Upper lobe of left lung (tissue), 6 donors: ENCODE data around the gene ARRDC5. TPM values are rescaled to one million over a fixed set of nuclear protein-coding genes. Genes with fewer than 3 reads are reported as not detected.
"Not testable (repeated sequence)": the region's sequence is repeated elsewhere in the genome, so short reads cannot be mapped to it uniquely, and the experiment has no call there.

Experiments
- ATAC-seq, 2 donors: fragments of 200-7000 bp; cut with Tn5 transposase; one replicate each; pipeline ENCODE4 v1.9.1; 2022; ENCODE audit warnings: mild to moderate bottlenecking in 2 of 2, moderate library complexity in 2 of 2; ENCODE audit not compliant: low FRiP score in 2 of 2
- DNase-seq, 2 donors: peaks; one replicate each; pipeline ENCODE4 v3.0.0-alpha.2; 2019 to 2020
- H3K27ac ChIP-seq, 4 donors: fragments of 200-600 bp; sonication (generic); one replicate each; pipeline ENCODE4 v1.5.1; 2016 to 2019
- H3K27me3 ChIP-seq, 4 donors: fragments of 200-600 bp; sonication (generic); one replicate each; pipeline ENCODE4 v1.5.1; 2017 to 2019
- H3K36me3 ChIP-seq, 4 donors: fragments of 200-600 bp; sonication (generic); one replicate each; pipeline ENCODE4 v1.5.1; 2016 to 2019
- H3K4me1 ChIP-seq, 4 donors: fragments of 200-600 bp; sonication (generic); one replicate each; pipeline ENCODE4 v1.5.1; 2018 to 2019
- H3K4me3 ChIP-seq, 4 donors: fragments of 200-600 bp; sonication (generic); one replicate each; pipeline ENCODE4 v1.5.1; 2017 to 2019; ENCODE audit warnings: mild to moderate bottlenecking in 2 of 4, moderate library complexity in 1 of 4
- H3K9me3 ChIP-seq, 4 donors: fragments of 200-600 bp; sonication (generic); one replicate each; pipeline ENCODE4 v1.5.1; 2018 to 2019
- EP300 ChIP-seq, 4 donors: sonication (generic); formaldehyde crosslinking; IDR thresholded peaks; one replicate each; pipeline ENCODE4 v1.5.1; 2017; ENCODE audit warnings: antibody characterized with exemption in 4 of 4, control low read depth in 2 of 4
- POLR2A ChIP-seq, 4 donors: fragments of 450-650 bp; IDR thresholded peaks; one replicate each; pipeline ENCODE4 v1.5.1; 2016 to 2017; ENCODE audit warnings: antibody characterized with exemption in 4 of 4, mild to moderate bottlenecking in 2 of 4
- POLR2AphosphoS5 ChIP-seq, 2 donors: sonication (generic); formaldehyde crosslinking; IDR thresholded peaks; one replicate each; pipeline ENCODE4 v1.5.1; 2017; ENCODE audit warnings: antibody characterized with exemption in 2 of 2
- WGBS, 2 donors: methylation state at CpG; one replicate each; pipeline ENCODE4 v1.1.5; 2017 to 2018; 5-methylcytosine and 5-hydroxymethylcytosine counted together
- total RNA-seq, 6 donors: library from RNA; depleted of rRNA in 4 of 6; stranded (reverse); fragments of >200 nt in 4 of 6; gene quantifications; one replicate each; pipeline versions ENCODE4 v1.1.0 to v1.2.1, GENCODE V29; 2016 to 2021
- TF ChIP-seq, protein P1 (sequence below), 6 experiments: fragments of 450-650 bp in 4 of 6; fragments of 200-600 bp in 2 of 6; sonication (generic) in 2 of 6; IDR thresholded peaks; one replicate each; pipeline ENCODE4 v1.5.1; 2016 to 2019; ENCODE audit warnings: antibody characterized with exemption in 6 of 6
- donor health status: DM: no; HTN: no; CAD: no; lungs with moderate emphysema.
- donor health status: DM: no; HTN: yes; CAD: no; lungs with severe emphysema.

The ARRDC5 gene
- total RNA-seq, 6 donors from 2014 or later = 0.34 to 6.8 (median 0.83) TPM; not detected in 1

DNA sequence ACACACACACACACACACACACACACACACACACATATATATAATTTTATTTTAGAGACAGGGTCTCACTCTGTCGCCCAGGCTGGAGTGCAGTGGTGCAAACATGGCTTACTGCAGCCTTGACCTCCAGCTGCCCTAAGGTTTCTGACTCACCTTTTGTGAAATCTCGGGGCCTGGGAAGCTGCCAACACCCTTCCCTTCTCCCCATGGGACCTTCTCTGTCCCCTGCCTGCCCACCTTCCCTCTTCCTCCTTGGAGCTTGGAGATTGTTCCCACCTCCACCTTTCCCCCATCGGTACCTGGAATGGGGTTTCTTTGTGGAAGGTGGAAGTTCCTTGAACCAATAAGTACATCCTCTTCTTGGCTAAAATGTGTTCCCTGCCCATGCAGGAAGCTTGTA lies 6.3 kb downstream of the ARRDC5 start:
- TF ChIP-seq, protein P1, sequence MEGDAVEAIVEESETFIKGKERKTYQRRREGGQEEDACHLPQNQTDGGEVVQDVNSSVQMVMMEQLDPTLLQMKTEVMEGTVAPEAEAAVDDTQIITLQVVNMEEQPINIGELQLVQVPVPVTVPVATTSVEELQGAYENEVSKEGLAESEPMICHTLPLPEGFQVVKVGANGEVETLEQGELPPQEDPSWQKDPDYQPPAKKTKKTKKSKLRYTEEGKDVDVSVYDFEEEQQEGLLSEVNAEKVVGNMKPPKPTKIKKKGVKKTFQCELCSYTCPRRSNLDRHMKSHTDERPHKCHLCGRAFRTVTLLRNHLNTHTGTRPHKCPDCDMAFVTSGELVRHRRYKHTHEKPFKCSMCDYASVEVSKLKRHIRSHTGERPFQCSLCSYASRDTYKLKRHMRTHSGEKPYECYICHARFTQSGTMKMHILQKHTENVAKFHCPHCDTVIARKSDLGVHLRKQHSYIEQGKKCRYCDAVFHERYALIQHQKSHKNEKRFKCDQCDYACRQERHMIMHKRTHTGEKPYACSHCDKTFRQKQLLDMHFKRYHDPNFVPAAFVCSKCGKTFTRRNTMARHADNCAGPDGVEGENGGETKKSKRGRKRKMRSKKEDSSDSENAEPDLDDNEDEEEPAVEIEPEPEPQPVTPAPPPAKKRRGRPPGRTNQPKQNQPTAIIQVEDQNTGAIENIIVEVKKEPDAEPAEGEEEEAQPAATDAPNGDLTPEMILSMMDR (IDR thresholded peaks at IDR 0.05) = no peak
- TF ChIP-seq POLR2AphosphoS5 (IDR thresholded peaks at IDR 0.05) (no peak), EP300 (IDR thresholded peaks at IDR 0.05) (no peak), POLR2A (IDR thresholded peaks at IDR 0.05) (no peak)
- Histone ChIP-seq H3K27me3 (no peaks in the 10 kb centered on the region), H3K4me1 (no peaks in the 10 kb centered on the region), H3K4me3 (no peak overlapping the region), H3K27ac (no peak overlapping the region), H3K9me3 (no peaks in the 10 kb centered on the region), H3K36me3 (no peaks in the 10 kb centered on the region)
- 52 to 71% methylated on average over 3 of the region's 3 CpGs for WGBS, 2 donors
- ATAC-seq (no peak), DNase-seq (peak in 1 of 2 donors; percentile 34)

DNA sequence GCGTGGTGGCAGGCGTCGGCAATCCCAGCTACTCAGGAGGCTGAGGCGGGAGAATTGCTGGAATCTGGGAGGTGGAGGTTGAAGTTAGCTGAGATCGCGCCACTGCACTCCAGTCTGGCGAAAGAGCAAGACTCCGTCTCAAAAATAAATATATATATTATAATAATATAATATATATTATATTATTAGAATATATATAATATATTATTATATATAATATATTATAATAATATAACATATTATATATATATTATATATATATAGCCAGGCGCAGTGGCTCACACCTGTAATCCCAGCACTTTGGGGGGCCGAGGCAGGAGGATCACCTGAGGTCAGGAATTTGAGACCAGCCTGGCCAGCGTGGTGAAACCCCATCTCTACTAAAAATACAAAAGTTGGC lies 9.7 kb downstream of the ARRDC5 start:
- H3K27me3 ChIP-seq, ATAC-seq, H3K4me3 ChIP-seq, H3K4me1 ChIP-seq, H3K36me3 ChIP-seq, H3K27ac ChIP-seq, H3K9me3 ChIP-seq, DNase-seq: not testable (repeated sequence)
- 92% methylated on average over 11 of the region's 11 CpGs for WGBS, 2 donors

DNA sequence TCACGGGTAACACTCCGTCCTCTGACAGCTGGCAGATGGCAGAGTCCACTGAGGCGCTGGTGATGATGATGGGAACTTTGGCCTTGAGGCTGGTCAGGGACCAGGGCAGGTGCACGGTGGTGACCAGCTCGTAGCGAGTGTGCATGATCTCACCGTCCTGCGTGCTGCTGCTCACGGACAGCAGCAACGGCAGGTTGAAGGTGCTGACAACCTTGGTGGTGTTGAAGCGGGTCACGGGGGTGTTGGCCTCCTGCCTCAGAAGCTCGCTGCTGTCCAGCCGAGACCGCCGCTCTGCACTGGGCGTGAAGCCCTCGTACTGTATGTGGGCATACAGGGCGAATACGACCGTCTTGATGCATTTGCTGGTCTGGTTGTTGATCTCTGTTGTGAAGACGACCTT lies 11.6 kb downstream of the ARRDC5 start:
- no peaks in the 10 kb centered on the region for H3K27me3 ChIP-seq
- DNase-seq (no peak), ATAC-seq (no peak)
- H3K36me3 ChIP-seq = no peaks in the 10 kb centered on the region
- no peak overlapping the region for H3K4me3 ChIP-seq
- H3K4me1 ChIP-seq = no peaks in the 10 kb centered on the region
- no peak overlapping the region for H3K27ac ChIP-seq
- H3K9me3 ChIP-seq = no peaks in the 10 kb centered on the region
- 93 to 95% methylated on average over 12 to 22 of the region's 22 CpGs for WGBS, 2 donors
- TF ChIP-seq EP300 (IDR thresholded peaks at IDR 0.05) (no peak), POLR2AphosphoS5 (IDR thresholded peaks at IDR 0.05) (no peak), POLR2A (IDR thresholded peaks at IDR 0.05) (no peak)
- TF ChIP-seq, protein P1 (IDR thresholded peaks at IDR 0.05) = no peak

DNA sequence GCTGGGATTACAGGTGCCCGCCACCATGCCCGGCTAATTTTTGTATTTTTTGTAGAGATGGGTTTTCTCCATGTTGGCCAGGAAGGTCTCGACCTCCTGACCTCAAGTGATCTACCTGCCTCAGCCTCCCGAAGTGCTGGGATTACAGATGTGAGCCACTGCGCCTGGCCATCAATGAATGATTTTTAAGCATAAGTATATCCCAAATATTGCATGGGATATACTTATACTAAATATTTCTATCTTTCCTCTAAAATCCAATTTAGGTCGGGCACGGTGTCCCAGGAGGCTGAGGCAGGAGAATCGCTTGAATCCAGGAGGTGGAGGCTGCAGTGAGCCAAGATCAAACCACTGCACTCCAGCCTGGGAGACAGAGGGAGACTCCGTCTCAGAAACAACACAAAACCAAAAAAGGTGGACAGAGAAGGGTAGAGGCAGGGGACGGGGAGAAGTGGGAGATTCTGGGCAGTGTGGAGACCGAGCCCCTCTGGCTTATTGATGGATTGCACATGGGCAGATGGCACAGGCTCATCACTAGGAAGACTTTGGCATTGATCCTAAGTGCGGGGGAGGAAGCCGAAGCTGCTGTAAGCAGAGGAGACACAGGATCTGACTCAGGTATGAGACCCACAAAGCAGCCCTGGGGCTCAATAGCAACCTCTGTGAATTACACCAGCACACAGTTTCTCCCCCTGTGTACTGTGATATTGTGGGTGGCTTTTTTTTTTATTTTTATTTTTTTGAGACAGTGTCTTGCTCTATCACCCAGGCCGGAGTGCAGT lies 13.5 kb downstream of the ARRDC5 start:
- WGBS, 2 donors = 93 to 95% methylated on average over 14 of the region's 14 CpGs
- DNase-seq = no peak
- H3K27ac ChIP-seq = no peak overlapping the region
- no peak overlapping the region for H3K4me3 ChIP-seq
- no peaks in the 10 kb centered on the region for H3K27me3 ChIP-seq
- no peaks in the 10 kb centered on the region for H3K4me1 ChIP-seq
- no peaks in the 10 kb centered on the region for H3K9me3 ChIP-seq
- peak in 1 of 2 donors; percentile 40 for ATAC-seq
- TF ChIP-seq EP300 (IDR thresholded peaks at IDR 0.05) = no peak
- H3K36me3 ChIP-seq = no peaks in the 10 kb centered on the region

DNA sequence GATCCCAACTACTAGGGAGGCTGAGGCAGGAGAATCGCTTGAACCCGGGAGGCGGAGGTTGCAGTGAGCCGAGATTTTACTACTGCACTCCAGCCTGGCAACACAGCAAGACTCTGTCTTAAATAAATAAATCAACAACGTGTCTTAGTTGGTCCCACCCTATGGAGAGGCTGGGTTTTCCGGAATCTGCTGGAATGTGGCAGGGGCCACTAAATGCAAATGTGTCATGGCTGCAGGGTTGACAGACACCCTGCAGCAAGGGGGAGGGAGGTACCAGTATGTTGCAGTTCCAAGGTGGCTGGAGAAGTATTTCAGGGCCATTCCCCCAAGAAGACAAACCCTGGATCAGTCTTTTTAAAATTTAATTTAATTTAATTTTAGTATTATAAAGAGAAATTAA lies 14.9 kb downstream of the ARRDC5 start:
- not testable (repeated sequence) for H3K27ac ChIP-seq, H3K27me3 ChIP-seq, H3K4me1 ChIP-seq, H3K36me3 ChIP-seq, ATAC-seq, H3K9me3 ChIP-seq, H3K4me3 ChIP-seq, DNase-seq
- 79% methylated on average over 4 of the region's 6 CpGs; no CpG with 5 or more reads in 1 of the 2 donors for WGBS, 2 donors

DNA sequence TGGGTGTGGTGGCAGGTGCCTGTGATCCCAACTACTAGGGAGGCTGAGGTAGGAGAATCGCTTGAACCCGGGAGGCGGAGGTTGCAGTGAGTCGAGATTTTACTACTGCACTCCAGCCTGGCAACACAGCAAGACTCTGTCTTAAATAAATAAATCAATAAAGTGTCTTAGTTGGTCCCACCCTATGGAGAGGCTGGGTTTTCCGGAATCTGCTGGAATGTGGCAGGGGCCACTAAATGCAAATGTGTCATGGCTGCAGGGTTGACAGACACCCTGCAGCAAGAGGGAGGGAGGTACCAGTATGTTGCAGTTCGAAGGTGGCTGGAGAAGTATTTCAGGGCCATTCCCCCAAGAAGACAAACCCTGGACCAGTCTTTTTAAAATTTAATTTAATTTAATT lies 17.7 kb downstream of the ARRDC5 start:
- H3K4me1 ChIP-seq, H3K9me3 ChIP-seq, H3K4me3 ChIP-seq, H3K27me3 ChIP-seq, H3K27ac ChIP-seq, H3K36me3 ChIP-seq, ATAC-seq, DNase-seq: not testable (repeated sequence)
- WGBS, 2 donors = 74 to 78% methylated on average over 3 to 4 of the region's 6 CpGs

DNA sequence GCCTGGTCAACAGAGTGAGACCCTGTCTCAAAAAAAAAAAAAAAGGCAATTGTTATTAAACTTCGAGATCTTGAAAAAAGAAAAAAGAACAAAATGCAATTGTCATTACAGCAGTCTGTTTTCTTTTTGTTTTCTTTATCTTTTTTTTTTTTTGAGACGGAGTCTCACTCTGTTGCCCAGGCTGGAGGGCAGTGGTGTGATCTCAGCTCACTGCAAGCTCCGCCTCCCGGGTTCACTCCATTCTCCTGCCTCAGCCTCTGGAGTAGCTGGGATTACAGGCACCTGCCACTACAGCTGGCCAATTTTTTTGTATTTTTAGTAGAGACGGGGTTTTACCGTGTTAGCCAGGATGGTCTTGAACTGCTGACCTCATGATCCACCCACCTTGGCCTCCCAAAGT lies 19.8 kb downstream of the ARRDC5 start:
- H3K9me3 ChIP-seq, H3K27me3 ChIP-seq, H3K4me3 ChIP-seq, H3K27ac ChIP-seq, DNase-seq, ATAC-seq, H3K36me3 ChIP-seq, H3K4me1 ChIP-seq: not testable (repeated sequence)
- WGBS, 2 donors = 78 to 85% methylated on average over 6 of the region's 6 CpGs
